Esophagus muscularis mucosa (tissue), 4 donors: ENCODE measurements around the gene NRCAM. TPM values are rescaled to one million over a fixed set of nuclear protein-coding genes. Genes with fewer than 3 reads are reported as not detected.
"Not testable (repeated sequence)": the region's sequence is repeated elsewhere in the genome, so short reads cannot be mapped to it uniquely, and the experiment has no call there.

Experiments
- DNase-seq: peaks from one replicate; pipeline ENCODE4 v3.0.0-alpha.2; 2017; ENCODE audit errors: extremely low spot score
- H3K27ac ChIP-seq, 4 donors: fragments of 200-600 bp; sonication (generic); replicated peaks in 1 of 4; 1 replicate in 3 of 4; 2 replicates in 1 of 4; pipeline ENCODE4 v1.5.1; 2016 to 2019; ENCODE audit warnings: mild to moderate bottlenecking in 1 of 4
- H3K27me3 ChIP-seq, 4 donors: fragments of 200-600 bp; sonication (generic); one replicate each; pipeline versions ENCODE4 v1.5.1 to v1.6.0; 2016 to 2019
- H3K36me3 ChIP-seq, 4 donors: fragments of 200-600 bp; sonication (generic); one replicate each; pipeline ENCODE4 v1.5.1; 2016 to 2019
- H3K4me1 ChIP-seq, 4 donors: fragments of 200-600 bp; sonication (generic); one replicate each; pipeline ENCODE4 v1.5.1; 2016 to 2019
- H3K4me3 ChIP-seq, 4 donors: fragments of 200-600 bp; sonication (generic); 1 replicate in 2 of 4; 2 replicates in 2 of 4; pipeline ENCODE4 v1.5.1; 2016 to 2019; ENCODE audit warnings: mild to moderate bottlenecking in 4 of 4, moderate library complexity in 1 of 4
- H3K9me3 ChIP-seq, 4 donors: fragments of 200-600 bp; sonication (generic); 1 replicate in 3 of 4; 2 replicates in 1 of 4; pipeline ENCODE4 v1.5.1; 2016 to 2019
- EP300 ChIP-seq: sonication (generic); formaldehyde crosslinking; IDR thresholded peaks from one replicate; pipeline ENCODE4 v1.6.1; 2017; ENCODE audit warnings: antibody characterized with exemption
- POLR2A ChIP-seq: fragments of 450-650 bp; IDR thresholded peaks from one replicate; pipeline ENCODE4 v1.6.1; 2017; ENCODE audit warnings: antibody characterized with exemption, moderate library complexity, mild to moderate bottlenecking, low read depth
- POLR2AphosphoS5 ChIP-seq, 2 donors: sonication (generic); formaldehyde crosslinking; IDR thresholded peaks; one replicate each; pipeline ENCODE4 v1.6.1; 2017; ENCODE audit warnings: antibody characterized with exemption in 2 of 2
- WGBS: methylation state at CpG from one replicate; pipeline ENCODE4 v1.1.5; 2018; 5-methylcytosine and 5-hydroxymethylcytosine counted together
- intact Hi-C: fragments of 100-400 bp; cut with DNase I; formaldehyde crosslinking; loops from one replicate; pipeline ENCODE4 v1.15.1; 2023
- total RNA-seq, 4 donors: library from RNA; depleted of rRNA; stranded (reverse); fragments of >200 nt; gene quantifications; one replicate each; pipeline versions ENCODE4 v1.1.0 to v1.2.1, GENCODE V29; 2016
- TF ChIP-seq, protein P1 (sequence below), 3 experiments: fragments of 200-600 bp in 2 of 3; fragments of 450-650 bp in 1 of 3; sonication (generic) in 2 of 3; IDR thresholded peaks; one replicate each; pipeline ENCODE4 v1.5.1; 2017 to 2019; ENCODE audit warnings: antibody characterized with exemption in 3 of 3, mild to moderate bottlenecking in 2 of 3, moderate library complexity in 1 of 3

Gene NRCAM
- total RNA-seq = 1 to 10 TPM; 2.9 to 5.2 (median 3.3) TPM

DNA sequence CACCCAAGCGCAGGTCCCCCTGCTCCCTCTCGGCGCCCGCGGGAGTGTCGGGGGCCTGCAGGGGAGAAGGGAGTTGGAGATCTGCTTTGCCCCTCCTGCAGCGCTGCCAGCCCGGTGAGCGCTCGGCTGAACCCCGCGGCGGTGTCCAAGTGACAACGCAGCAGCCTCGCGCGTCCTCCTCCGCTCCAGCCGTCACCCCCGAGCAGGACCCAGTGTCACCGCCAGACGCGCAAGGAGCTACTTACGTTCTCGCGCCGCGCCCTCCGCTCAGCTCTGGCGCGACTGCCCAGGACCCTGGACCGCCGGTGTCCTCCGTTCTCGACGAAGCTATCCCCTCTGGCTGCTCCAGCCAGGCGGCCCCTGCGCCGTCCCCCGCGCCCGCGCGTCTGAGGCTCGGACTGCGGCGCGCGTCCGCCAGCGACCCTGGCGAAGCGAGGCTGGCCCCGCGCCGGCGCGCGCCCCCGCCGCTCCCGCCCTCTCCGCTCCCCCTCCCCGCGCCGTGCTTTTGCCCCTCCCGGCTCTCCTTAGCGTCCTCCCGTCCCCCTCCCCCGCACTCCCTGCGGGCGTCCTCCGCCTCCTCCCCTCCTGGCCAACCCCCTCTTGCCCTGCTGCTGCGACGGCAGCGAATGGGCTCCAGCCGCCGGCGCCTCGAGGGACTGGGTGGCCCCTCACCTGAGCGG lies at the start of gene NRCAM:
TSS of gene NRCAM (minus strand) at position 439 of the 680 bp plus-strand sequence. CDS start 216,372 bp downstream, outside the sequence.
- peaks cover 18 to 30% (median 26%) of the 10 kb centered on the region in 4 donors for H3K4me1 ChIP-seq
- DNase-seq = no peak
- TF ChIP-seq, protein P1, sequence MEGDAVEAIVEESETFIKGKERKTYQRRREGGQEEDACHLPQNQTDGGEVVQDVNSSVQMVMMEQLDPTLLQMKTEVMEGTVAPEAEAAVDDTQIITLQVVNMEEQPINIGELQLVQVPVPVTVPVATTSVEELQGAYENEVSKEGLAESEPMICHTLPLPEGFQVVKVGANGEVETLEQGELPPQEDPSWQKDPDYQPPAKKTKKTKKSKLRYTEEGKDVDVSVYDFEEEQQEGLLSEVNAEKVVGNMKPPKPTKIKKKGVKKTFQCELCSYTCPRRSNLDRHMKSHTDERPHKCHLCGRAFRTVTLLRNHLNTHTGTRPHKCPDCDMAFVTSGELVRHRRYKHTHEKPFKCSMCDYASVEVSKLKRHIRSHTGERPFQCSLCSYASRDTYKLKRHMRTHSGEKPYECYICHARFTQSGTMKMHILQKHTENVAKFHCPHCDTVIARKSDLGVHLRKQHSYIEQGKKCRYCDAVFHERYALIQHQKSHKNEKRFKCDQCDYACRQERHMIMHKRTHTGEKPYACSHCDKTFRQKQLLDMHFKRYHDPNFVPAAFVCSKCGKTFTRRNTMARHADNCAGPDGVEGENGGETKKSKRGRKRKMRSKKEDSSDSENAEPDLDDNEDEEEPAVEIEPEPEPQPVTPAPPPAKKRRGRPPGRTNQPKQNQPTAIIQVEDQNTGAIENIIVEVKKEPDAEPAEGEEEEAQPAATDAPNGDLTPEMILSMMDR (IDR thresholded peaks at IDR 0.05) = no peak
- no peak for TF ChIP-seq EP300
- no peak for TF ChIP-seq POLR2AphosphoS5 (IDR thresholded peaks at IDR 0.05)
- no peak for TF ChIP-seq POLR2A
- peak within 1 kb of the TSS; percentile 53 to 63 (median 55) for H3K4me3 ChIP-seq
- 2% methylated on average over 32 of the region's 81 CpGs for WGBS
- no peak within 1 kb of the TSS for H3K27ac ChIP-seq
- H3K9me3 ChIP-seq = no peaks in the 10 kb centered on the region
- intact Hi-C loops = no loop called here
- H3K36me3 ChIP-seq = no peaks in the 10 kb centered on the region
- H3K27me3 ChIP-seq = peaks cover 0 to 77% (median 35%) of the 10 kb centered on the region in 4 donors

DNA sequence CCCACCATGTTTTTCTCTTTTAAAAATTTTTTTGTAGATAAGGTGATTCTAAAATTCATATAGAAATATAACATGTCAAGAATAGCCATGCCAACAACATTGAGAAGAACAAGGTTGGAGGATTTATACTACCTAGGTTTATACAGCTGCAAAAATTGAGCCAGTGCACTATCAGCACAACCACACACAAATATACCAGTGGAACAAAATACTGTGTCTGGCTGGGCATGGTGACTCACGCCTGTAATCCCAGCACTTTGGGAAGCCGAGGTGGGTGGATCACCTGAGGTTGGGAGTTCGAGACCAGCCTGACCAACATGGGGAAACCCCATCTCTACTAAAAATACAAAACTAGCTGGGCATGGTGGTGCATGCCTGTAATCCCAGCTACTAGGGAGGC lies 48.3 kb upstream of the NRCAM start:
- H3K4me1 ChIP-seq, DNase-seq, H3K27ac ChIP-seq, H3K4me3 ChIP-seq, H3K9me3 ChIP-seq, H3K27me3 ChIP-seq, intact Hi-C loops: not testable (repeated sequence)
- 98% methylated on average over 3 of the region's 3 CpGs for WGBS
- peaks cover 10 to 39% (median 30%) of the 10 kb centered on the region in 4 donors for H3K36me3 ChIP-seq

DNA sequence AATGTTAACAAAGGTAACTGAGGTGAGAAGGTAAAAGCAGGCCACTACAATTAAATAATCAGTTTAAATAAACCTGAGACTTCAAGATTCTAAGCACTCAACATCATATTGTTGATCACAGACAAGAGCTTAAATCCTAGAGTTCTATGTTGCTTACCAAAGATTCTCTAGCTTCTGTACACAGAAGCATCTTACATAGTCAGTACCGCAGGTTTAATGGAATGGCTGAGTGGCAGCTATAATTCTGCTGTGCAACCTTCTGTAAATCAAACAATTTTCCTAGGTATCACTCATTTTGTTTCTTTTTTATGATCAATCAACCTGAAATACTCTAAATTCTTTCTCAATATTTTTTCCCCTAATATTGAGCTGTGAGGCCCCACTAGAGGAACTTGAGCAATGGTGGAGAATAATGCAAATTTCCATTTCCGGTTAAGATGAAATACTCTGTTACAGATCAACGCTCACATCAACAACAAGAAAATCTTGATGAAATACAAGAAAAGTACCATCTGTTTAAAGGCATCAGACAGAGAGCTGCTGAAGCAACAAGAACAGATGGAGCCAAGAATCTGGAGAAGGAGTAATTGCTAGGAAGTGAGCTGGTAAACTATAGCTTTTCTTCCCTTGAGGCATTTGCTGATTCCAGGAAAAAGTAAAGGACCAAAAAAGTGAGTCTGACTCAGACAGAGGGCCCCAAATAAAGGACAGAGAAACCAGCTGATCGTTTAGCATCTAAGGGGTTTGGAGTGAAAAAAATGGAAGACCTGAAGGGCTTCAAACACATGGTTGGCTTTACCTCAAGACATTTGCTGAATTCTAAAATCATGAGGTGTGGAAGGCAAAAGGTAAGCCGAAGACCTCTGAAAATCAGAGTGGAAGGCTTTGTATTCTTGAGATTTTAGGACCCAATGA lies 47.1 kb upstream of the NRCAM start:
- intact Hi-C loops = no loop called here
- Histone ChIP-seq H3K27ac (no peak overlapping the region), H3K4me3 (no peak overlapping the region), H3K36me3 (peaks cover 10 to 49% (median 38%) of the 10 kb centered on the region in 4 donors), H3K4me1 (peaks cover 0 to 7% (median 3%) of the 10 kb centered on the region in 4 donors), H3K27me3 (no peaks in the 10 kb centered on the region), H3K9me3 (no peaks in the 10 kb centered on the region)
- TF ChIP-seq EP300 = no peak
- TF ChIP-seq POLR2AphosphoS5 (IDR thresholded peaks at IDR 0.05) = no peak
- TF ChIP-seq POLR2A = no peak
- TF ChIP-seq, protein P1 (IDR thresholded peaks at IDR 0.05) = no peak
- WGBS = 78% methylated on average over 5 of the region's 5 CpGs
- DNase-seq = no peak

DNA sequence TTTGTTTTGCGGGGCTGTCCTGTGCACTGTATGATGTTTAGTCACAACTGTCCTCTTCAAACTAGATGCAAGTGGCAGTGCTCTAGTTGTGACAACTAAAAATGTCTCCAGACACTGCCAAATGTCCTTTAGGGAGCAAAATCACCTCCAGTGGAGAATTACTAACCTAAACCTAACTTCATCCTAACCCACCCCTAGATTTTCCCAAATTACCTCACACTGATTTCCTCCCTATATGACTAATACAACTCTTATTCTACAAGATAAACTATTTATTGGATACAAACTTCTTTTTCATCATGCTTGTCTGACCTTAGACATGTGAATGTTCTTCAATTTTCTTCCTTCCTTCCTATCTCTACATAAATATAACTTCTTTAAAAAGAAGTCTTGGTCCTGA lies 43.3 kb upstream of the NRCAM start:
- DNase-seq = no peak
- Histone ChIP-seq H3K4me3 (no peak overlapping the region), H3K36me3 (peaks cover 10 to 67% (median 43%) of the 10 kb centered on the region in 4 donors), H3K9me3 (no peaks in the 10 kb centered on the region), H3K27ac (no peak overlapping the region), H3K4me1 (peaks cover 0 to 7% (median 3%) of the 10 kb centered on the region in 4 donors), H3K27me3 (no peaks in the 10 kb centered on the region)
- WGBS = 92% methylated on average over 1 of the region's 1 CpG
- TF ChIP-seq POLR2A = no peak
- TF ChIP-seq POLR2AphosphoS5 (IDR thresholded peaks at IDR 0.05) = no peak
- TF ChIP-seq, protein P1 (IDR thresholded peaks at IDR 0.05) = no peak
- no peak for TF ChIP-seq EP300
- intact Hi-C loops = loop anchor here (5.0 kb wide), 1 partner anchor 317 kb away; no protein-coding TSS in a partner anchor

DNA sequence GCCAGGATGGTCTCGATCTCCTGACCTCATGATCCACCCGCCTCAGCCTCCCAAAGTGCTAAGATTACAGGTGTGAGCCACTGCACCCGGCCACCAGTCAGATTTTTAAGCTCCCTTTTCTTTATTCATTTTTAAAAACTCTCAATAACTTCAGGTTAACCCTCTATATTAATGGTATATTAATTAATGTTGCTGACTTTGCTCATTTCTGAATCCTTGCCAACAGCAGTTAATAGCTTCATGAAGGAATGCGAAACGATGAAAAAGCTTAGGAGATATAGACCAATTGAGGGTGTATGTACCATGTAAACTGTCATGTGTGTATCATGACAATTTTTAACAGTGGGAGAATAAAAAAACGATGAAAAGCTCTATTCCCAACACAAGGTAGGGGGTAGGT lies 42.2 kb upstream of the NRCAM start:
- Histone ChIP-seq H3K27ac (no peak overlapping the region), H3K4me3 (no peak overlapping the region), H3K4me1 (peaks cover 0 to under 1% (median under 1%) of the 10 kb centered on the region in 4 donors), H3K36me3 (peaks cover 10 to 62% (median 48%) of the 10 kb centered on the region in 4 donors), H3K9me3 (no peaks in the 10 kb centered on the region), H3K27me3 (no peaks in the 10 kb centered on the region)
- TF ChIP-seq, protein P1 (IDR thresholded peaks at IDR 0.05) = no peak
- TF ChIP-seq EP300 = no peak
- TF ChIP-seq POLR2AphosphoS5 (IDR thresholded peaks at IDR 0.05) = no peak
- TF ChIP-seq POLR2A = no peak
- WGBS = 84% methylated on average over 6 of the region's 6 CpGs
- DNase-seq = no peak
- intact Hi-C loops = loop anchor here (5.0 kb wide), 1 partner anchor 316 kb away; no protein-coding TSS in a partner anchor
